HCT116 (cell line): Measurements from ENCODE around the gene STK39. TPM values are rescaled to one million over a fixed set of nuclear protein-coding genes. Genes with fewer than 3 reads are reported as not detected.

Experiments used
- ATAC-seq: fragments of 200-7000 bp; cut with Tn5 transposase; 2 replicates; pipeline ENCODE4 v1.9.1; 2020; ENCODE audit warnings: mild to moderate bottlenecking, moderate library complexity
- BruUV-seq: library from RNA; stranded (reverse); fragments of 400-500 nt; replicated peaks from 2 replicates; lab custom pipeline; 2021; lab: Mats Ljungman, UMichigan
- CTCF ChIA-PET: fragments of 300-600 bp; sonication (Branson Sonifier 250); formaldehyde crosslinking; loops from one replicate; lab custom pipeline; 2021; ENCODE audit warnings: antibody characterized with exemption; lab: Charles Lee
- POLR2A ChIA-PET: fragments of 300-600, 350-600 bp; sonication (Branson Sonifier 250); formaldehyde crosslinking; loops from one replicate; lab custom pipeline; 2021; ENCODE audit warnings: antibody characterized with exemption; lab: Charles Lee
- RAD21 ChIA-PET, 2 experiments: fragments of 300-600 bp; sonication (Branson Sonifier 250); formaldehyde crosslinking; loops; one replicate each; lab custom pipeline; 2023; ENCODE audit warnings: low total read pairs in 2 of 2; ENCODE audit not compliant: uncharacterized antibody in 2 of 2, unreplicated experiment in 2 of 2, low non-redundant PET in 1 of 2; lab: Charles Lee
- DNase-seq: peaks from one replicate; pipeline ENCODE4 v3.0.0-alpha.2; 2010; ENCODE audit warnings: low read depth, low spot score
- H2AFZ ChIP-seq: fragments of 200-600 bp; shearing (Covaris generic), sonication (generic); 2 replicates; pipeline ENCODE4 v1.6.1; 2017; ENCODE audit warnings: low read depth, mixed run types, mixed read lengths, antibody characterized with exemption, low read length; ENCODE audit not compliant: poor library complexity, severe bottlenecking
- H3K27ac ChIP-seq: 2 replicates; pipeline ENCODE4 v1.5.1; 2012; ENCODE audit warnings: low read depth, low read length
- H3K27me3 ChIP-seq: fragments of 200-600 bp; sonication (generic); 2 replicates; pipeline ENCODE4 v1.6.1; 2016; ENCODE audit warnings: mixed run types, low read length, mixed read lengths; ENCODE audit not compliant: insufficient read depth
- H3K36me3 ChIP-seq, 2 experiments: fragments of 200-500 bp in 1 of 2; fragments of 200-600 bp in 1 of 2; sonication (Bioruptor generic) in 1 of 2; sonication (generic) in 1 of 2; 2 replicates each; pipeline versions ENCODE4 v1.5.1 to v1.6.1; 2014 to 2016; ENCODE audit warnings: low read length in 2 of 2, inconsistent platforms in 1 of 2, mixed read lengths in 1 of 2, mixed run types in 1 of 2; ENCODE audit not compliant: insufficient read depth in 2 of 2, control insufficient read depth in 1 of 2
- H3K4me1 ChIP-seq, 2 experiments: fragments of 200-600 bp in 1 of 2; sonication (generic) in 1 of 2; 2 replicates each; pipeline versions ENCODE4 v1.5.1 to v1.6.1; 2012 to 2017; ENCODE audit warnings: low read length in 2 of 2, inconsistent platforms in 1 of 2, mild to moderate bottlenecking in 1 of 2, mixed read lengths in 1 of 2, mixed run types in 1 of 2, moderate library complexity in 1 of 2; ENCODE audit not compliant: insufficient read depth in 2 of 2, control insufficient read depth in 1 of 2
- H3K4me2 ChIP-seq: fragments of 200-600 bp; sonication (generic); 2 replicates; pipeline ENCODE4 v1.6.1; 2017; ENCODE audit warnings: mixed run types, low read length, mixed read lengths
- H3K4me3 ChIP-seq, 2 experiments: fragments of 200-600 bp in 1 of 2; sonication (generic) in 1 of 2; replicated peaks in 1 of 2; 2 replicates each; pipeline ENCODE4 v1.5.1; 2011 to 2016; ENCODE audit warnings: low read length in 2 of 2, control low read depth in 1 of 2, low read depth in 1 of 2, mild to moderate bottlenecking in 1 of 2, mixed read lengths in 1 of 2, mixed run types in 1 of 2
- H3K79me2 ChIP-seq: fragments of 200-600 bp; sonication (generic); 2 replicates; pipeline ENCODE4 v1.6.1; 2017; ENCODE audit warnings: mild to moderate bottlenecking, mixed run types, low read length, moderate library complexity, mixed read lengths; ENCODE audit not compliant: insufficient read depth
- H3K9ac ChIP-seq: fragments of 200-600 bp; sonication (generic); 2 replicates; pipeline ENCODE4 v1.6.1; 2016; ENCODE audit warnings: low read length, mixed read lengths
- H3K9me2 ChIP-seq: fragments of 200-600 bp; sonication (generic), shearing (Covaris generic); 2 replicates; pipeline ENCODE4 v1.6.1; 2017; ENCODE audit warnings: mixed run types, mild to moderate bottlenecking, moderate library complexity; ENCODE audit not compliant: insufficient read depth
- H3K9me3 ChIP-seq, 2 experiments: fragments of 200-500 bp in 1 of 2; fragments of 200-600 bp in 1 of 2; sonication (Bioruptor generic) in 1 of 2; sonication (generic) in 1 of 2; 2 replicates each; pipeline ENCODE4 v1.6.1; 2014 to 2017; ENCODE audit warnings: low read length in 2 of 2, mixed read lengths in 2 of 2, inconsistent platforms in 1 of 2, low read depth in 1 of 2, mild to moderate bottlenecking in 1 of 2, mixed run types in 1 of 2, moderate library complexity in 1 of 2; ENCODE audit not compliant: control insufficient read depth in 1 of 2, insufficient read depth in 1 of 2
- H4K20me1 ChIP-seq: fragments of 200-600 bp; sonication (generic), shearing (Covaris generic); 2 replicates; pipeline ENCODE4 v1.6.1; 2017; ENCODE audit warnings: mixed run types, mild to moderate bottlenecking, moderate library complexity; ENCODE audit not compliant: insufficient read depth
- EZH2phosphoT487 ChIP-seq: fragments of 200-600 bp; IDR thresholded peaks from 2 replicates; pipeline ENCODE4 v1.6.1; 2018; ENCODE audit warnings: antibody characterized with exemption, borderline replicate concordance
- SIN3A ChIP-seq: IDR thresholded peaks from 2 replicates; pipeline ENCODE4 v1.6.1; 2012; ENCODE audit warnings: low read depth
- SP1 ChIP-seq: IDR thresholded peaks from 2 replicates; pipeline ENCODE4 v1.6.1; 2012; ENCODE audit warnings: low read depth
- ZBTB33 ChIP-seq: IDR thresholded peaks from 2 replicates; pipeline ENCODE4 v1.6.1; 2011; ENCODE audit warnings: mild to moderate bottlenecking, low read length, moderate library complexity; ENCODE audit not compliant: insufficient replicate concordance; ENCODE audit errors: extremely low read depth
- intact Hi-C: fragments of 100-400 bp; cut with micrococcal nuclease; formaldehyde crosslinking; loops from 2 replicates; pipeline ENCODE4 v1.10.0; 2022
- total RNA-seq: library from RNA; stranded (reverse); gene quantifications from one replicate; pipeline ENCODE4 v1.2.1, GENCODE V29; 2021; ENCODE audit not compliant: unreplicated experiment

STK39 gene
- total RNA-seq, 1 experiment from 2014 or later = 118 TPM

DNA sequence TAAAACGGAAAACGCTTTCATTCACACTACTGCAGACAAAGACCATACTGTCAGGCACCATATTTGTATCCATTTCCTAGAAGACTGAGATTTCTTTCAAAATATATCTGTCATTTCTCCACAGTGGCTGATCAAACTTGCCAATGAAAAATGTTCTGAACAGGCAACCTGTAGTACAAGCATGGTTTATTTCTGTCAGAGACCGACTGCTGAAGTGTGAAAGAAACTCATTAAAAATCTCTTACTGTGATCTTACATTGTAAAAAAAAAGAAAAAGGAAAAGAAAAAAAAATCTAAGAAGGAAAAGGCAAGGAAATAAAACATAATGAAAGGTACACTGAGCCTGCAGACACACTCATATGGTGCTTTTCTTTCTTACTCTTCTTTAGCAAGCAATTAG, 184.5 kb downstream of the STK39 start:
- intact Hi-C loops = no loop called here
- RAD21 ChIA-PET = no interaction called here
- Histone ChIP-seq H3K4me3 (no peak overlapping the region), H3K9ac (no peak overlapping the region), H2AFZ (no peak overlapping the region), H3K27ac (no peak overlapping the region), H3K79me2 (peaks cover 48% of the 10 kb centered on the region; the same call in 1 of the 2 replicates), H4K20me1 (peaks cover 11% of the 10 kb centered on the region), H3K4me2 (no peak overlapping the region), H3K27me3 (no peaks in the 10 kb centered on the region), H3K36me3 (peaks cover 0 to 49% of the 10 kb centered on the region in 2 experiments; a peak in 2 of 4 replicates), H3K4me1 (no peaks in the 10 kb centered on the region), H3K9me3 (no peaks in the 10 kb centered on the region), H3K9me2 (no peaks in the 10 kb centered on the region)
- CTCF ChIA-PET = no interaction called here
- POLR2A ChIA-PET = no interaction called here
- BruUV-seq = no TSS peak
- DNase-seq = no peak
- TF ChIP-seq SIN3A = no peak
- no peak for TF ChIP-seq EZH2phosphoT487
- no peak for ATAC-seq

GRCh38 chr2:168062054-168062453, 185.3 kb downstream of the STK39 start:
- ATAC-seq (no peak), DNase-seq (no peak)
- H3K27ac ChIP-seq = no peak overlapping the region
- H3K4me1 ChIP-seq = no peaks in the 10 kb centered on the region
- no peaks in the 10 kb centered on the region for H3K9me3 ChIP-seq
- peaks cover 0 to 42% of the 10 kb centered on the region in 2 experiments; a peak in 2 of 4 replicates for H3K36me3 ChIP-seq
- no peaks in the 10 kb centered on the region for H3K27me3 ChIP-seq
- CTCF ChIA-PET = no interaction called here
- H3K79me2 ChIP-seq = peaks cover 44% of the 10 kb centered on the region; the same call in 1 of the 2 replicates
- H3K4me2 ChIP-seq = no peak overlapping the region
- no TSS peak for BruUV-seq
- intact Hi-C loops = no loop called here
- no peak for TF ChIP-seq SP1
- TF ChIP-seq ZBTB33 = no peak
- H4K20me1 ChIP-seq = peaks cover 8% of the 10 kb centered on the region; the same call in 1 of the 2 replicates
- POLR2A ChIA-PET = interaction anchor here (0.5 kb wide), 1 partner anchor 216 kb away, joined by 3 read pairs; no protein-coding TSS in a partner anchor
- no peak overlapping the region for H3K4me3 ChIP-seq
- no peak overlapping the region for H3K9ac ChIP-seq
- RAD21 ChIA-PET = no interaction called here
- H2AFZ ChIP-seq = no peak overlapping the region
- H3K9me2 ChIP-seq = no peaks in the 10 kb centered on the region
